Measurements from ENCODE around the gene REST.

GRCh38 chr4:56902703-56903102, 5.0 kb upstream of the REST start:
- TF ChIP-seq CTCF (IDR thresholded peaks at IDR 0.05) (no peak), POLR2A (IDR thresholded peaks at IDR 0.05; ENCODE audit: low read depth) (no peak)
